Endothelial cell (in vitro differentiated cells): ENCODE data around the gene ZNF469. TPM values are rescaled to one million over a fixed set of nuclear protein-coding genes. Genes with fewer than 3 reads are reported as not detected.

ENCODE experiments used
- DNase-seq: peaks from one replicate; pipeline ENCODE4 v3.0.0; 2021; ENCODE audit warnings: low spot score
- H3K27ac Mint-ChIP-seq: one replicate; pipeline ENCODE4 v1.8.0; 2021; ENCODE audit warnings: mixed read lengths, inconsistent platforms; ENCODE audit not compliant: unreplicated experiment
- H3K27me3 Mint-ChIP-seq: one replicate; pipeline ENCODE4 v1.8.0; 2021; ENCODE audit warnings: mild to moderate bottlenecking, moderate library complexity, mixed read lengths, inconsistent platforms; ENCODE audit not compliant: unreplicated experiment
- H3K36me3 Mint-ChIP-seq: one replicate; pipeline ENCODE4 v1.8.0; 2021; ENCODE audit warnings: mild to moderate bottlenecking, low read depth, mixed read lengths, inconsistent platforms; ENCODE audit not compliant: unreplicated experiment
- H3K4me1 Mint-ChIP-seq: one replicate; pipeline ENCODE4 v1.8.0; 2021; ENCODE audit warnings: mild to moderate bottlenecking, mixed read lengths, inconsistent platforms; ENCODE audit not compliant: unreplicated experiment
- H3K4me3 Mint-ChIP-seq: one replicate; pipeline ENCODE4 v1.8.0; 2021; ENCODE audit warnings: mild to moderate bottlenecking, mixed read lengths, inconsistent platforms; ENCODE audit not compliant: unreplicated experiment
- H3K9me3 Mint-ChIP-seq: one replicate; pipeline ENCODE4 v1.8.0; 2021; ENCODE audit warnings: mixed read lengths, inconsistent platforms; ENCODE audit not compliant: unreplicated experiment
- CTCF ChIP-seq: fragments of 200-600 bp; sonication (generic); IDR thresholded peaks from one replicate; pipeline ENCODE4 v1.5.0; 2021; ENCODE audit warnings: antibody characterized with exemption; ENCODE audit not compliant: unreplicated experiment
- total RNA-seq: library from RNA; stranded (reverse); fragmentation: NEBNext Ultra II Directional; extraction: Animal tissue kit (Norgen Biotek cat#: 25700); gene quantifications from one replicate; pipeline ENCODE4 v1.2.1, GENCODE V29; 2021; ENCODE audit not compliant: unreplicated experiment

Gene ZNF469
- total RNA-seq, 1 donor from 2014 or later = 14.7 TPM

- Mint-ChIP-seq H3K36me3 (no peaks in the 10 kb centered on the region), H3K4me1 (no peaks in the 10 kb centered on the region), H3K27ac (no peak overlapping the region), H3K27me3 (peaks cover 2% of the 10 kb centered on the region), H3K9me3 (no peaks in the 10 kb centered on the region), H3K4me3 (no peak overlapping the region)
- DNase-seq = no peak
- no peak for TF ChIP-seq CTCF
Measured at GRCh38 chr16:88375236-88375975, 7.4 kb upstream of the ZNF469 start.

- no peak overlapping the region for H3K27ac Mint-ChIP-seq
- no peak for DNase-seq
- no peak overlapping the region for H3K4me3 Mint-ChIP-seq
Measured at GRCh38 chr16:88375996-88376834, 6.5 kb upstream of the ZNF469 start.

GRCh38 chr16:88376835-88377726 lies 5.7 kb upstream of the ZNF469 start:
- H3K9me3 Mint-ChIP-seq = no peaks in the 10 kb centered on the region
- TF ChIP-seq CTCF = no peak

More at GRCh38 chr16:88375996-88376834, 6.5 kb upstream of the ZNF469 start:
- TF ChIP-seq CTCF = no peak
- Mint-ChIP-seq H3K27me3 (peaks cover 2% of the 10 kb centered on the region), H3K9me3 (no peaks in the 10 kb centered on the region), H3K36me3 (no peaks in the 10 kb centered on the region), H3K4me1 (no peaks in the 10 kb centered on the region)

GRCh38 chr16:88377961-88378360 lies 4.8 kb upstream of the ZNF469 start:
- H3K27me3 Mint-ChIP-seq = peaks cover 8% of the 10 kb centered on the region
- no peaks in the 10 kb centered on the region for H3K9me3 Mint-ChIP-seq
- H3K27ac Mint-ChIP-seq = no peak overlapping the region
- no peak overlapping the region for H3K4me3 Mint-ChIP-seq
- peaks cover 4% of the 10 kb centered on the region for H3K4me1 Mint-ChIP-seq
- no peak for TF ChIP-seq CTCF
- no peak for DNase-seq
- H3K36me3 Mint-ChIP-seq = no peaks in the 10 kb centered on the region

More at GRCh38 chr16:88376835-88377726, 5.7 kb upstream of the ZNF469 start:
- DNase-seq = no peak
- Mint-ChIP-seq H3K27me3 (peaks cover 2% of the 10 kb centered on the region), H3K27ac (no peak overlapping the region), H3K4me3 (no peak overlapping the region), H3K4me1 (no peaks in the 10 kb centered on the region), H3K36me3 (no peaks in the 10 kb centered on the region)
